SH-SY5Y (cell line): ENCODE data around the gene TMEM117.

Experiments
- GATA2 ChIP-seq: IDR thresholded peaks from 2 replicates; pipeline ENCODE4 v1.6.1; 2011; ENCODE audit warnings: mild to moderate bottlenecking, low read depth, low read length
- GATA3 ChIP-seq: IDR thresholded peaks from 2 replicates; pipeline ENCODE4 v1.6.1; 2011; ENCODE audit warnings: low read depth, mild to moderate bottlenecking, low read length, moderate library complexity

DNA sequence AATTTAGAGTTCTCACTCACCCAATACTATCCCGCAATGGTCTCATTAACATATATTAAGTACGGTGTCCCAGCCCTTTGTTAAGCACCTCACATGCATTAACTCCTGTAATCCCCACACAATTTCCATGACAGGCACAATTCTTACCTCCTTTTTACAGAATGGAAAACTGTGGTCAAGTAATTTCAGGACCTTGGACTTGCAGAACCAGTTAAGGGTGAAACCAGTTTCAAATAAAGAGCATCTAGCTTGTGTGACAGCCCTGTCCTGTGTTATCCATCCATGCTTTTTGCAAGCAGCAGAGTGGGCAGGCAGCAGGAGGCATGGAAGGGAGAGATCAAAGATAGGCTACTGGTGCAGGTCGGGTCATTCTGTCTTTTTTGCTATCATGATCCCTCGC, 569.4 kb downstream of the TMEM117 start:
- TF ChIP-seq GATA3 (no peak), GATA2 (no peak)
